GM18502 (cell line): Measurements from ENCODE around the gene KCNJ1.

Experiments used
- ATAC-seq: cut with Tn5 transposase; IDR thresholded peaks from one replicate; pipeline ENCODE4 v1.9.1; 2021; ENCODE audit warnings: mild to moderate bottlenecking; ENCODE audit not compliant: unreplicated experiment, poor library complexity

Gene KCNJ1

GRCh38 chr11:128902515-128903066 lies 35.5 kb upstream of the KCNJ1 start:
- ATAC-seq, result no peak

DNA sequence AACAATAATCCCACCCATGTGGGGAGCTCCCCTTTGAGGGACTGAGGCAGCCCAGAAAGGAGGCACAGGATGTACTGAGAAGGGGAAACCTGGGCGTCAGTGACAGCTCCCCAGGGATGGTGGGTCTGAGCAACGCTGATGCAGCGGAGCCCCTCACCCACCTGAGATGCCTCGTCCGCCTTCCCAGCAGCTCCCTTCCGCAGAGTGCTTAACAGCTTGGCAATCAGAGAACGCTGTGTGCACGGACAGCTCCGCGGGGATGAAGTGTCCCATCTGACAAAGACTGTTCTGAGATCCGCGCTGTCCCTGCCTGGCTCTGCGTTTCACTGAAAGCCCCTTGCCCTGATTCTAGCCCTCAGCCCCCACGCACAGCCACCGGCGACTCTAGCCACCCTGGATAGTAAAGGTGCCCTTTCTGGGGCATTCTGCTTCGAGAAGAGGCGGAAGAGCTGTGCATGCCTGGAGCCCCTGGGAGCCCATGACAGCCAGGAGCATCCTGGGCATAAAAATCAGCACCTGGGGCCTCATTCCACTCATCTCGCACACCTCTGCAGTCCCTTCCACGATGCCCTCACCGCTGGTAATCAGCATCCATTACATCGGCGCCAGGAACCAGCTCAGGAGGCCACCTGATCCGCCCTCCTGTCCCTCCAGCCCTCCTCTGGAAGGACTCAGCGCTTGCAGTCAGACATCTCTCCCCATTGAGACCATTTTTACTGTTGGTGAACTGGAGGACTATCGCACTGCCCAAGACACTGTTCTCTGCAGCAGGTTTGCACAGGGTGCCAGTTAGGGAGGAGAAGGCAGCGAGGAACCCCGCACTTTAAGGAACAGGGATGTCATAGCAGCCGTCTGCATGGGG lies 34.8 kb upstream of the KCNJ1 start:
- ATAC-seq, result no peak

DNA sequence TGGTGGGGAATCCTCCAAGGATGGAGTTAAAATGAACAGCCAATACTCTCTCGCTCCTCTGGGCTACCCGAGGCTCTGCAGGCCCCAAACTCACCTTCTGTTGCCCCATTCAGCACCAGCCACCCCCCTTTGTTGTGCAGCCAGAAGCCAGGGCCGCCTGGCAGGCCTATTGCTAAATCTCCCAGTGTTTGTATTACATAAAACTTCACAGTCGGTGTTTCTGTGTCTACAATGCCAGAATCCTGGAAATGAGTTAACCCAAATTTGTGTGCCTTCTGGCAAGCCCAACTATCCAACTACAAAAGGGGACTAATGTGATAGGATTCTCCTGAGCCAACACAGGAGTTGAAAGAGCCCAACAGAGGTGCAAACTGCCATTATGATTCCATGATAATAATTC lies 33.4 kb upstream of the KCNJ1 start:
- no peak for ATAC-seq

DNA sequence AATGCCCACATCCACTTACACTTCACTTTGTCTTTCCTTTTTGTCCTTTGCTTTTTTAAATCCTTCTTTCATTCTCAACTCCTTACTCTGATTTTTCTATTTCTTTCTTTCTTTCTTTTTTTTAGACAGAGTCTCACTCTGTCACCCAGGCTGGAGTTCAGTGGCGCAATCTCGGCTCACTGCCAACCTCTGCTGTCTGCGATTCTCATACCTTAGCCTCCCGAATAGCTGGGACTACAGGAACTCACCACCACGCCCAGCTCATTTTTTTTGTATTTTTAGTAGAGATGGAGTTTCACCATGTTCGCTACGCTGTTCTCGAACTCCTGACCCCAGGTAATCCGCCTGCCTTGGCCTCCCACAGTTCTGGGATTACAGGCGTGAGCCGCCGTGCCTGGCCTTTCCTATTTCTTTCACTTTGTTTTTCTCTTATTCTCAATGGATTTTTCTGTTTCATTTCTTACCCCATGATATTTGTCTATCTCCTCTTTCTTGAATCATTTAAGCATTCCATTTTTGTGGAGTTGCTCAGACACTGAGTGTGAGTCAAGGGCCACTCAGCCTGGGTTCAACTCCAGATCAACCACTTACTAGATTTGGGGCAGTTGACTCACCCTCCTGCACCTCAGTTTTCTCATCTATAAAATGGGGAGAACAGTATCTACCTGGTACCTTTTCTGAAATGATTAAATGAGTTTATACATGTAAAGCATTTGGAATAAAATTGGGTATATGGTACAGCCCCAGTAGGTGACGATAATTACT lies 31.7 kb upstream of the KCNJ1 start:
- no peak for ATAC-seq

DNA sequence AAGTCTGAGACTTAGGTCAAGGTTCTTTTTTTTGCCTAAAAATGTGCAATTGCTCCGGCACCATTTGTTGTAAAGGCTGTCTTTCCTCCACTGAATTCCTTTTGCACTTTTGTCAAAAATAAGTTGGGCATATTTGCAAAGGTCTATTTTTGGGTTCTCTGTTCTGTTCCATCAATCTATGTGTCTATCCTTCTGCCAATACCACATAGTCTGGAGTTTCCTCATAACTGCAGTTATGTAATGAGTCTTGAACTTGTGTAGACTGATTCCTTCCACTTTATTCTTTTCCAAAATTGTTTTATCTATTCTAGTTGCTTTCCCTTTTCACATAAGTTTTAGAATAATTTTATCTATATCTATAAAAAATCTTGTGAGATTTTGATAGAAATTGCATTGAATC lies 30.7 kb upstream of the KCNJ1 start:
- ATAC-seq, result no peak

DNA sequence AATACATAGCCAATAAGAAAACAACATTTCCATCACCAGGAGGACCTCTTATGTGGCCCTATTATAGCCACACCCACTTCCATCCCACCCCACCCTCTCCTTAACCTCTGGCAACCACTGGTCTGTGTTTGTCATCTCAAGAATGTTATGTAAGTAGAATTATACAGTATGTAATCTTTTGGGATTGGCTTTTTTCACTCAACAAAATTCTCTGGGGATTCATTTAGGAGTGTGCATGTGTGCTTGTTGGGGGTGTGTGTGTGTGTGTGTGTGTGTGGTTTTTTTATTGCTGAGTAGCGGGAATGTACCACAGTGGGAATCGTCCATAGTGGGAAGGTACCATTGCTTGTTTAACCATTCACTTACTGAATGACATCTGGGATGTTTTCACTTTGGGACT lies 29.3 kb upstream of the KCNJ1 start:
- no peak for ATAC-seq

- no peak for ATAC-seq
Observed at GRCh38 chr11:128895526-128895925, 28.4 kb upstream of the KCNJ1 start.

DNA sequence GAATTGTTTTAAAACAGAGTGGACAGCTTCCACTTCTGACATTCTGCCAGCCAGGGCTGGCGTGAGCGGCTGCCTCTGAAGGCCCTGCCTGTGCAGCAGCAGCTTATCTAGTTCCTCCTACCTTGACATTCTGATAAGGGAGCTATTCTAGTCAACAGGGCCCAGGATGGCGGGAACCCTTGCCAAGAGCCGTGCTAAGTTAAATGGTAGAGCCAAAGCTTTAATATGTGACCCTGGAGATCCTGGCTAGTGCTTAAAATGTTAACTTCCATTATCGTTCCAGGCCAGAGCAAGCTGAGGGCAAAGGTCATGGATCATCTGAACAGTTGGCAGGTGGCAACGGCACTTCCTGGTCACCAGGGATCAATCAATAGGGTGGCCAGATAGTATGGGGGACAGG lies 27.6 kb upstream of the KCNJ1 start:
- no peak for ATAC-seq

DNA sequence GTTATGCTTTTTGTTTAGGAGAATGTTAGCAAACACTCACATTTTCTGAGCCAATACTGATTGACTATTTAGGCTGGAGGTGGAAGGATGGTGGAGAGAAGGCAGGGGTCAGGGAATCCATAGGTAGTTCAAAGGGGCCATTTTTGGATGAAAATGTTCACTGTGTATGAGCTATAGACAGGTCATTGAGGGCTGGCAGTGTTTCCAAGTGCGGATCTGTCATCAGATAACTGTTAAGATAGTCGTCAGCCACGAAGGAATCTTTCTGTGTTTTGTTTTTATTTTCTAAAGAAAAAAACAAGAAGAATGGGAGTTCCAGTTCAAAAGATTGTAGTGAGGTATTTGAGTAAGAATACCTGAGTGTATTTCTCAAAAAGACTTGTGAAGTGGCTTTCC lies 27.2 kb upstream of the KCNJ1 start:
- ATAC-seq, result peak; percentile 4

GRCh38 chr11:128893578-128894285 lies 26.6 kb upstream of the KCNJ1 start:
- peak; percentile 70 for ATAC-seq

- no peak for ATAC-seq
Observed at GRCh38 chr11:128892866-128893565, 25.9 kb upstream of the KCNJ1 start.

DNA sequence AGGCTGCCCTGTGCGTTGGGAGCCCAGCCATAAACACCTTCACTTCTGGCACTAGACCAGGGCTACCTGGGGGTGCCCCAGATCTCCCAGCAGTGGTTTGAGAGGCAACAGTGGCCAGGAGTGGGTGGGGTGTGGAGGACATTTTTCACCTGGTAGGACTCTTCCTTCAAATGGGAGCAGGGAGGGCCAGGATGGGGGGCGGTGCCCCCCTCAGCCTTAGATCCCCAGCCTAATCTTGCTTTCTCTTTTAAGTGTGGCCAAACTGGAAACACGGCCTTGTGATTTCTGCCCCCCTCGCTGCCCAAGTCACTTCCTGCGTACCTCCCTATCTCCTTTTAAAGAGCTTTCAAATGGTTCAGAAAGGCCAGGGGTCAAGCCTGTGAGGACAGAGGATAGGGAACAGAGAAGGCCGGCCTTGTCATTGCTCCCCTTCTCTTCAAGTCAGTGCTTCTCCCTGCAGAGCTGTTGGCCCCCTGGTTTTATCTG lies 24.9 kb upstream of the KCNJ1 start:
- ATAC-seq, result no peak

GRCh38 chr11:128890543-128891368 lies 23.7 kb upstream of the KCNJ1 start, which contains the start of gene KCNJ5:
Gene KCNJ5, plus strand, starts transcription at chr11:128891356. Its CDS starts 19,918 bp downstream, at chr11:128911274.
- no peak for ATAC-seq

DNA sequence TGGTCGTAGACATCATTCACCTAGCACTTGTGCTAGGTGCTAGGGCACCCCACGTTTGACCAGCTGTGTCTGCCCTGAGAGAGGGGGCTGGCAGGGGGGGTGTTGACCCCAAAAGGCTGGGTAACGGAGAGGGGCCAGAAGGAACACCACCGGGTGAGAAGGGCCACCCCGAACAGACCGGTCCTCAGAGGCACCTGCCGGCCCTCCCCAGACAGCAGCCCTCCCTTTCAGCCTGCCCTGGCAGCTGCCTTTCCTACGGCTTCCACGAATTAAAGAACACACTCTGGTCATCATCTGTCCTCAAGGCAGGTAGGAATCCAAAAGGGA lies 23.1 kb upstream of the KCNJ1 start:
- no peak for ATAC-seq

- no peak for ATAC-seq
Observed at GRCh38 chr11:128889657-128890213, 22.6 kb upstream of the KCNJ1 start.

GRCh38 chr11:128888034-128888985 lies 21.2 kb upstream of the KCNJ1 start:
- ATAC-seq, result no peak

GRCh38 chr11:128886406-128887124 lies 19.5 kb upstream of the KCNJ1 start:
- peak; percentile 62 for ATAC-seq
